HG02678 (cell line): ENCODE results near the gene MACROD2.

ENCODE experiments used
- ATAC-seq: cut with Tn5 transposase; IDR thresholded peaks from one replicate; pipeline ENCODE4 v1.9.1; 2021; ENCODE audit warnings: mild to moderate bottlenecking, moderate library complexity; ENCODE audit not compliant: unreplicated experiment

MACROD2 gene

GRCh38 chr20:16036331-16036730 lies 2041.0 kb downstream of the MACROD2 start:
- no peak for ATAC-seq

DNA sequence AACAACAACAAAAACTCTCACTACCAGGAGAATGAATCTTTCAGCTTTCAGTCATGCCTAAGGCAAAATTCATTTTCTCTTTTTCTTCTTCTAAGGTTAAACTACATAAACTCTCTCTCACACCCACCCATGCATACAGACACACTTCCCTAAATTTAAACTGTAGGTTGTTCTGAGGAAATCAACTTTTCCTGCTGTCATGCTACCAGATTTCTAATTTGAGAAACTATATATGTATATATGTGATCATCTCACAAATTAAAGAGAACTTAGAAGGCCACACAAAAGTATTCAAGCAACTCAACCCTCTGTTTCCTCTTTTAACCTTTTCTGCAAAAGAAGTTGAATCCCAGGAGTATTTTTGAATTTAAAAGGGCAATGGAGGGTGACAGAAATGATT lies 2045.4 kb downstream of the MACROD2 start:
- ATAC-seq = no peak

- no peak for ATAC-seq
Observed at GRCh38 chr20:16042731-16043130, 2047.4 kb downstream of the MACROD2 start.

- ATAC-seq = no peak
Observed at GRCh38 chr20:16043931-16044330, 2048.6 kb downstream of the MACROD2 start.

DNA sequence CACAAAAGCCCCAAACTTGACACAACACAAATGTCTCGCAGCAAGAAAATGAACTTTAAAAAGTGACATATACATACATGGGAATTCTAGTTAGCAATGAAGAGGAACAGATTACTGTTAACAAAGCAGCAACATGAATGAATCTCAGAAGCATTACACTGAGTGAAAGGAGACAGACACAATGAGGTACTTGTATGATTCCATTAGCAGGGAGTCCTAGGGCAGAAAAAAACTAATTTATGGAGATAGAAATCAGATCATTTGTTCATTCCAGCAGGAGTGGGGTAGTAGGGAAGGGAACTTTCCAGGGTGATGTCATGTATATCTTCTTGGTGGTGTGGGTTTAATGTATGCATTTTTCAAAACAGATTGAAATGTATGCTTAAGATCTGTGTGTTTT lies 2053.6 kb downstream of the MACROD2 start:
- no peak for ATAC-seq

GRCh38 chr20:16049529-16050093 lies 2054.3 kb downstream of the MACROD2 start:
- no peak for ATAC-seq

DNA sequence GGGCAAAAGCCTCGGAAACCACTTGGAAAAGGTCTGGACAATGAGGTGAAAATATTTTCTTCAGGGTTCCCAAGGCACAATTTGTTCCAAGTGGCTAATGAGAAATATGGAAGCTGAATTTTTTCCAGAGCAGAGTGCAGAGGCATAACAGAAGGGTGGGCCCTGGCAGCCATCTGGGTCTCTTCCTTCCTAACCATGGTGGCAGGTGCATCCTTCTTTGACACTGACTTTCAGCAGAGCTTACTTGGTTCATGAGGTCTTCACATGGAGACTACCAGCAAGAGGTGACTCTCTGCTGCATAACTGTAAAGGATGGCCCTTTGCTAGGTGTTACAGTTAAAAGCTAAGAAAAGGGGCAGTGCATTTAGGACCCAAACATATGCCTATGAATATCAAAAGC lies 2055.1 kb downstream of the MACROD2 start:
- ATAC-seq = no peak

- no peak for ATAC-seq
Observed at GRCh38 chr20:16051968-16052367, 2056.7 kb downstream of the MACROD2 start.

DNA sequence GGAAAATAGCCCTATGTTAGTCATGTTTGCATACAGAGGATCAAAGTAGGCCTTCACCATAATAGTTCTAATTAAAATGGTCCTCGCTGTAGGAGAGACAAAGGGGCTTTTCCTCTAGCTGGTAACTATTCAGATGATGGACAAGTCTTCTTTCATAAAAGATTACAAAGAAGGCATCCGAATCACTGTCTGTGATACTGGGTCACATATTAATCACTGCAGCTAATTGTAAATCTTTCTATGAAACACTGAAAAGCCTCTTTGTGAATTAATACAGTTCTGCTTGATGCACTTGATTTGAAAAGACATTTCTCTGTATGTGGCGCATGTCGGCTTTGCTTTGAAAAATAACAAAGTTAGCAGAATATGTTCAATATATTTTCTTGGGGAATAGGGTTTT lies 2057.1 kb downstream of the MACROD2 start:
- ATAC-seq = no peak

- no peak for ATAC-seq
Observed at GRCh38 chr20:16054985-16055384, 2059.7 kb downstream of the MACROD2 start.

- ATAC-seq = no peak
Observed at GRCh38 chr20:16057651-16058050, 2062.3 kb downstream of the MACROD2 start.

DNA sequence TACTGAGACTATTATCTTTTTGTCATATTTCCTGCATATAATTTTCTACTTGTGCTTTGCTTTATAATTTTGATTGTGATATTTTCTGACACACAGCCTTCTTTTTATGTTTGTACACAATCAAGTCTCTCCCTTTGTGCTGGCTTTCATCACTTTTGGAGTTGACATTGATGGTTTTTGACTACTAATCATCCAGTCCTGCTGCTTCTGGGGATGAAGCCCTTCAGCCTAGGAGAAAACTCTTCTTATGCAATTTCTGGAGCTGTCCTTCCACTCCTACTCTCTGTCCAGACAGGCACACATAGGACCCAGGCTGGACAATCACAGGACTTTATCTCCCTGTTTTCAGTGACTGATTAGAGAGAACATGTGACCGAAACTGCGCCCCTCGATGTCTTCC lies 2063.0 kb downstream of the MACROD2 start:
- no peak for ATAC-seq

- ATAC-seq = no peak
Observed at GRCh38 chr20:16059841-16060240, 2064.5 kb downstream of the MACROD2 start.

DNA sequence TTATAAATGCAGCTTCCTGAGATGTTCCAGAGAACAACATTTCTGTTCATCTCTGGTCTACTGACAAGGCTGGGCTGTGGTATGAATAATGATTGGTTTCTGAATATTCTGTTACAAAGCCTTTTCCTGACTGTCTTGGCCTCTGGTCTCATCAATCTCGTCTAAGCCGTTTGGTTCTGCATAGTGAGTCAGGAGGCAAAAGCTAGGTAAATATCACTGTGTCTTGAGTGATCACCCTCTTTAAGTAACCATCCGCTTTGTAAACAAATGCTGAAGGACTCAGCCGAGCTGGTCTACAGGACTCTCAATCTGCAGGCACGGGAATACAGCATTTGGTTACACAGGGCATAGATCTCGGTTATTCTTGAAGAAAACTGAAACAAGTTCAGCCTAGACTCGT lies 2066.0 kb downstream of the MACROD2 start:
- no peak for ATAC-seq

DNA sequence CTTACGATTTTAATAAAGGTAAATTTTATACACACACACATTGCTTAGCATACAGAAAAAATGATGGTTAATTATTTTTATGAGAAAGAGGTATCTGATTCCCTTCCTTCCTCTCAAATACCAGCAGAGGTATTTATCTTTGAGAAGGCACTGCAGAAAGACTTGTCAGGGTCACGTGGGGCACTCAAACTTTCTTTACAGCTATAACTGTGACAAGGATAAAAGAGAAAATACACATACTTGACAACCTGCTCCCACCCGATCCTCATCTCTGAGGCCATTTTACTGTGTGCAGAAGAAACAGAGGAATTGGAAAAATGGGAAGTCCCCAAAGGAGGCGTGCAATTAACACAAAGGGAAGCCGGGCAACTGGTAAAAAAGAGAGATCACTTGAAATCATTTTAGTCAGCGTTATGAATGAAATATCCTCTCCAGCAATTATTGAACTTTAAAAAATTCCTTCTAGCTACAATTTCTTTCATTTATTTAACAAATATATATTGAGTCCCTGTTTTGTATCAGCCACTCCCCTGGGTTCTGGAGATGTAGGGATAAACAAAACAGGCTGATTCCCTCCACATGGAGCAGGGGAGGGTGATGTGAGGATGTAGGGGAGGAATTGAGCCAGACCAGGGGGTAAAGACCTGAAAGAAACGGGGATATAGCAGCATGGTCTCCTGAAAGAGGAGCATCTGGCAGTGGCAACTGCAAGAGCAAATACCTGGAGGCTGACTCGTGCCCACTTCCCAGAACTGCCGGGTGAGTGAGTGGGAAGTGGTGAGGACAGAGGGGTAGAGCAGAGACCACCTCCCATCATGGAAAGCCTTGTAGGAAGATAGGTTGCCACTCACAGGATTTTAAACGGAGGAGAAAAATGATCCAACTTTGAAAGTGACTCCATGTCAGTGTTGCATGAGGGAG lies 2067.6 kb downstream of the MACROD2 start:
- no peak for ATAC-seq

DNA sequence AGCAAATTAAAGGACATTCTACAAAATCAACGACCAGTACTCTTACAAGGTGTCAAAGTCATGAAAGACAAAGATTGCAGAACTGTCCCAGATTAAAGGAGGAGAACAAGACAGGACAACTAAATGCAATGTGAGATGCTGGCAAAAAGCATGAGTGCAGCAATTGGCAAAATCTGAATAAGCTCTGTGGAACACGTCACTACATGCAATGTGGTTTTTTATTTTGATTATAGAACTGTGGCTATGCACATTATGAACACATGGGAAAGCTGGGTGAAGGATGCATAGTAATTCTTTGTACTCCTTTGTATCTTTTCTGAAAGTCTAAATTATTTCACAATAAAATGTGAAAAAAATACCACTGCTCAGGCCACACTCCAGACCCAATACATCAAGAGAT lies 2068.6 kb downstream of the MACROD2 start:
- no peak for ATAC-seq

DNA sequence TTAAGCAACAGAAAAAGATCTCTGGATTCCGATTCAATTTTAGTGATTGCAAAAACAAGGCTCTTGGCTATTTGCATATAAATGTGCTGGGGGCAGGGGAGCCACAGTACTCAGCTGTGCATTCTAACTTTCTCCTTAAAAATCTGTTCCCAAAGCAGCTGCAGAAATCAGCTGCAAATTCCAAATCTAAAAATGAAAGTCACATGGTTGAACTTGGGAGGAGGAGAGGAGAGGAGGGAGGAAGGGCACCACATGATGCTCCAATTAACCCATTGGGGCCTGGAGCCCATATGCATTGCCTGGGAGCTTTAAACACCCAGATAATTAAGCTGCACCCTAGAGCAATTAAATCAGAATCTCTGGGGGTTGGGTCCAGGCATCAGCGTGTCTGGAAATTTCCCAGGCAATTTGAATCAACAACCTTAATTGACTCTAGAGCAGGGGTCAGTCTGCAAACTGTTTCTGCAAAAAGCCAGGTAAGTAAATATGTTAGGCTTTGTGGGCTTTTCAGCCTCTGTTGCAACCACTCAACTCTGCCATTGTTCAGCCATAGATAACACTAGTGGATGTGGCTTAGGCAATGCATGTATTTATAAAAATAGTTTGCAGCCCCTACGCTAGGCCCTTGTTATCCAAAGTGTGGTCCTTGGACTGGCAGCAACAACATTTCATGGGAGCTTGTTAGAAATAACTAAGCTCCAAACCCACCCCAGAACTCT lies 2069.8 kb downstream of the MACROD2 start:
- no peak for ATAC-seq

DNA sequence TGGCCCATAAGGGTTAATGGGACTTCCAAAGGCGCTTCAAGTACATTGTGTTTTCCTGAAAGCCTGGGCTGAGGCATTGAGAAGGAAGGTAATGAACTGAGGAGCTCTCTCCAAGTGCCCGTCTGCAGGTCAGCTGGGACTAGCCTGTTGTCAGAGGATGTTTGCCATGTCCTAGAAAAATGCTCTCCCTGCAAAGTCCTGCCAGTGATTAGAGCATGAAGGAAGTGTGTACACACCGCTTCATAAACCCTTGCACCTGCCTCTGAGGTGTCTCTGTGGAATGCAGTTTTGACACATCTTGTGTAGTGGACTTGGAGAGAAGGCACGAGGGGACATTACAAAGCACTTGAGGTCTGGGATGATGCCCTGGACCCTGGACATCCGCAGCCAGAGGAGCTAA lies 2071.3 kb downstream of the MACROD2 start:
- no peak for ATAC-seq

DNA sequence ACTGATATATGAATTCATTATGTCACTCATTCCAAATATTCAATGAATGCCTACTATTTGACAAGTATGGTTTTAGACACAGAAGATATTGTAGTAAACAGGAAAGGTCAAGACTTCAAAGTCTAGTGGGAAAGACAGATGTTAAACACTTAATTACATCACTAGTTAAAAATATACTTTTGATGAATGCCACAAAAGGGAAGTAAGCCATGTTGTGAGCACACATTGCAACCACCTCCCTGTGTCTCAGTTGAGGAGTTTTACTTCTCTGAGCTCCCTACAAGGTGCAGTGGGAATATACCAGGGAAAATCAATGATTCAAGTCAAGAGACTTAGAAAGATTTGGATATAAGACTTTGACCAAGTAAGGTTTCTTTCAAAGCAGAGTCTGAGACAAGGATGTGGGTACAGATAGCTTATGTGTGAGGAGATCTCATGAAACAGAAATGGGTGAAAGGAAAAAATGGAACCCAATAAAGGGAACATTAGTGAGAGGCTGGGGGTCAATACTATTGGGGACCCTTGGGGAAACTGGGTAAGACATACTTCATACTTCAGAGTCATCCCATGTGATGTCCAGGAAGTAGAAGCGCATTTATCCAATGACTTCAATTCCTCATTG lies 2074.2 kb downstream of the MACROD2 start:
- peak; percentile 90 for ATAC-seq

GRCh38 chr20:16072220-16072619 lies 2076.9 kb downstream of the MACROD2 start:
- no peak for ATAC-seq

DNA sequence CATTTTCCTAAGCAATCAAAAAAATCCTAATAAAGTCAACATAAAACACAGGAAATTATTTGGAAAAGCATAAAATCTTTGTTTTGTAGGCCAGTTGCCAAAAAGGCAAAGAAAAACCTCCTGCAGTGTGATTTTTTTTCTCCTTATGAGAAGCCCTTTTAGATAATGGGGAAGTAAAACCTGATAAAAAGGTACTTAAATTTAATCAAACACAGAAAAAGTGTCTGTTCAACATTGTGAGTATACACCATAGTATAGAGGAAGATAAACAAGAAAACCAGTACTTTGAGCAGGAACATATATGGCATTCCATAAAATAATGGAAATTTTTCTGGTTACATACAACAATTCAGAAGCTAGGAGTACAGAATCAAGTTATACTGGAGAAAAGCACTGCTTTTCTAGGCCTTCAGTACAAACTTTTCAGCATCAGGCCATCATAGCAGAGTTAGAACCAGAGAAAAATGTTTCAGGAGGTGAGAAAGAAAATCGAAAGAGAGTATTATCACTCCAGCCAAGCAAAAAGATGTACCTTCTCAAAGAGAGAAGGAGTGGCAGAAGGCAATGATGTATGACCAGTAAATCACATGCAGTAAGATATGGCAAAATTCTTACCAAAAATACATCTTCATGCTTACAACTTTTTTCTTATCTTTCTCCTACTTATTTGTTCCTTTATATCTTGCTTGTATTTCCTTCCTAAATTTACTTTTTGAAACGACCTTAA lies 2083.0 kb downstream of the MACROD2 start:
- ATAC-seq = no peak
